Measurements from ENCODE around the gene AKTIP. TPM values are rescaled to one million over a fixed set of nuclear protein-coding genes. Genes with fewer than 3 reads are reported as not detected.

AKTIP gene
- total and polyA plus RNA-seq, 2 of the 4 experiments (the other 2 are of a cell fraction) = 17.7 to 19.9 TPM

GRCh38 chr16:53453928-53454327, 49.1 kb downstream of the AKTIP start:
- no peaks in the 10 kb centered on the region for H3K4me1 ChIP-seq (ENCODE audit: control insufficient read depth, insufficient read depth, low read length)
- no peak overlapping the region for H3K9ac ChIP-seq (ENCODE audit: low read depth, low read length)
- H2BK15ac ChIP-seq (ENCODE audit: low read depth, low read length) = no peak overlapping the region
- DNase-seq (no peak), ATAC-seq (ENCODE audit: low read depth) (no peak)
- TF ChIP-seq, protein P1, sequence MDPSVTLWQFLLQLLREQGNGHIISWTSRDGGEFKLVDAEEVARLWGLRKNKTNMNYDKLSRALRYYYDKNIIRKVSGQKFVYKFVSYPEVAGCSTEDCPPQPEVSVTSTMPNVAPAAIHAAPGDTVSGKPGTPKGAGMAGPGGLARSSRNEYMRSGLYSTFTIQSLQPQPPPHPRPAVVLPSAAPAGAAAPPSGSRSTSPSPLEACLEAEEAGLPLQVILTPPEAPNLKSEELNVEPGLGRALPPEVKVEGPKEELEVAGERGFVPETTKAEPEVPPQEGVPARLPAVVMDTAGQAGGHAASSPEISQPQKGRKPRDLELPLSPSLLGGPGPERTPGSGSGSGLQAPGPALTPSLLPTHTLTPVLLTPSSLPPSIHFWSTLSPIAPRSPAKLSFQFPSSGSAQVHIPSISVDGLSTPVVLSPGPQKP (IDR thresholded peaks at IDR 0.05; ENCODE audit: borderline replicate concordance, low read depth, low read length) = no peak
- TF ChIP-seq RAD21 (IDR thresholded peaks at IDR 0.05; ENCODE audit: low read length) = no peak
- TF ChIP-seq MAFK (IDR thresholded peaks at IDR 0.05; ENCODE audit: low read depth, low read length) = no peak
- TF ChIP-seq, protein P2, sequence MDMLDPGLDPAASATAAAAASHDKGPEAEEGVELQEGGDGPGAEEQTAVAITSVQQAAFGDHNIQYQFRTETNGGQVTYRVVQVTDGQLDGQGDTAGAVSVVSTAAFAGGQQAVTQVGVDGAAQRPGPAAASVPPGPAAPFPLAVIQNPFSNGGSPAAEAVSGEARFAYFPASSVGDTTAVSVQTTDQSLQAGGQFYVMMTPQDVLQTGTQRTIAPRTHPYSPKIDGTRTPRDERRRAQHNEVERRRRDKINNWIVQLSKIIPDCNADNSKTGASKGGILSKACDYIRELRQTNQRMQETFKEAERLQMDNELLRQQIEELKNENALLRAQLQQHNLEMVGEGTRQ (IDR thresholded peaks at IDR 0.05; ENCODE audit: low read depth, low read length) = no peak
- TF ChIP-seq FOS (IDR thresholded peaks at IDR 0.05; ENCODE audit: low read depth, low read length) = no peak
- no peak for TF ChIP-seq RCOR1 (IDR thresholded peaks at IDR 0.05; ENCODE audit: insufficient replicate concordance, low read length)
- no peak for TF ChIP-seq MAZ (IDR thresholded peaks at IDR 0.05; ENCODE audit: borderline replicate concordance, low read depth, low read length)
- TF ChIP-seq NFE2L2 (IDR thresholded peaks at IDR 0.05; ENCODE audit: low read depth, low read length) = no peak
- no peak for TF ChIP-seq CEBPB (IDR thresholded peaks at IDR 0.05; ENCODE audit: low read depth, low read length)
- TF ChIP-seq BHLHE40 (IDR thresholded peaks at IDR 0.05; ENCODE audit: low read depth, low read length) = no peak
- no peak for TF ChIP-seq MXI1 (IDR thresholded peaks at IDR 0.05; ENCODE audit: borderline replicate concordance, low read depth, low read length)
- no peak for TF ChIP-seq RFX5 (IDR thresholded peaks at IDR 0.05; ENCODE audit: low read depth, low read length)
- no peak for TF ChIP-seq CHD1 (IDR thresholded peaks at IDR 0.05; ENCODE audit: low read depth, low read length)
- H4K8ac ChIP-seq (ENCODE audit: low read depth in 2 of 2, low read length in 2 of 2) = no peak overlapping the region
- in situ Hi-C loops (cut with MboI; ENCODE audit: low sequenced_read_pairs) (no loop called here), intact Hi-C loops (cut with micrococcal nuclease) (loop anchor here (10.0 kb wide), 1 partner anchor 139 kb away; no protein-coding TSS in a partner anchor), dilution Hi-C loops (cut with HindIII; ENCODE audit: low sequenced_read_pairs, unreplicated experiment) (no loop called here)
- H3K4me3 ChIP-seq (ENCODE audit: insufficient read depth, low read depth, low read length) = no peak overlapping the region
- H3K27ac ChIP-seq (ENCODE audit: insufficient read depth, low read length) = no peak overlapping the region
- no peak overlapping the region for H2BK120ac ChIP-seq (ENCODE audit: low read depth, low read length)
- H3K56ac ChIP-seq (ENCODE audit: extremely low read depth, insufficient read depth, low read length) = no peak overlapping the region
- no peak overlapping the region for H2AFZ ChIP-seq (replicated peaks; ENCODE audit: low read length, poor library complexity)
- peaks cover 26% of the 10 kb centered on the region for H3K36me3 ChIP-seq (ENCODE audit: control insufficient read depth, insufficient read depth, low read length)
- no peaks in the 10 kb centered on the region for H3K27me3 ChIP-seq (ENCODE audit: control insufficient read depth, insufficient read depth, low read length)
- H2AK5ac ChIP-seq (ENCODE audit: low read depth, low read length) = no peak overlapping the region
- H4K5ac ChIP-seq (ENCODE audit: low read depth, low read length) = no peak overlapping the region
- peaks cover 3% of the 10 kb centered on the region; the same call in 1 of the 2 replicates for H3K9me1 ChIP-seq (ENCODE audit: insufficient read depth, low read length)
- WGBS, 2 experiments (ENCODE audit: extremely low coverage in 2 of 2, insufficient read length in 1 of 2) = 94% methylated on average over 3 of the region's 5 CpGs; no CpG with 5 or more reads in 1 of the 2 experiments
- no peak overlapping the region for H3K23ac ChIP-seq (ENCODE audit: low read depth, low read length)
- H3K18ac ChIP-seq (ENCODE audit: low read depth, low read length) = no peak overlapping the region
- ChIA-PET CTCF (no interaction called here), POLR2A (ENCODE audit: unreplicated experiment) (no interaction called here)
- no peak overlapping the region for H4K91ac ChIP-seq (ENCODE audit: insufficient read depth, low read depth, low read length)
- no peak overlapping the region for H3K4ac ChIP-seq (ENCODE audit: low read depth, low read length)
- no peak overlapping the region for H3K14ac ChIP-seq (replicated peaks; ENCODE audit: low read depth, low read length)
- no peak overlapping the region for H2AK9ac ChIP-seq (replicated peaks; ENCODE audit: low read depth, low read length, poor library complexity)
- H4K20me1 ChIP-seq (ENCODE audit: insufficient read depth, low read length) = no peaks in the 10 kb centered on the region
- no peak overlapping the region for H2BK5ac ChIP-seq (ENCODE audit: low read depth, low read length, poor library complexity, severe bottlenecking)
- no peaks in the 10 kb centered on the region for H3K79me1 ChIP-seq (ENCODE audit: low read depth in 1 of 2, low read length in 2 of 2)
- no peak overlapping the region for H3K4me2 ChIP-seq (ENCODE audit: low read depth, low read length)
- H2BK20ac ChIP-seq (ENCODE audit: low read depth, low read length) = no peak overlapping the region
- BruUV-seq (replicated peaks) = no TSS peak
- H3K9me3 ChIP-seq (ENCODE audit: control insufficient read depth, insufficient read depth, low read length) = no peaks in the 10 kb centered on the region
